Measurements from ENCODE around the gene LSS. TPM values are rescaled to one million over a fixed set of nuclear protein-coding genes. Genes with fewer than 3 reads are reported as not detected.

Gene LSS
- total RNA-seq, 1 experiment from 2014 or later, result 45.7 TPM

GRCh38 chr21:46273341-46273740, 44.8 kb upstream of the LSS start:
- intact Hi-C loops (cut with micrococcal nuclease), result no loop called here
- Histone ChIP-seq H3K9ac (ENCODE audit: low read length) (no peak overlapping the region), H3F3A (ENCODE audit: low read length, unreplicated experiment) (peaks cover 7% of the 10 kb centered on the region), H3K4me1 (ENCODE audit: insufficient read depth, low read length) (peaks cover 18% of the 10 kb centered on the region), H3K79me2 (ENCODE audit: low read length) (no peaks in the 10 kb centered on the region), H3K4me3 (ENCODE audit: low read length) (no peak overlapping the region), H3K27ac (ENCODE audit: low read length) (no peak overlapping the region), H3K9me3 (ENCODE audit: low read length) (no peaks in the 10 kb centered on the region), H3K36me3 (ENCODE audit: low read depth, low read length) (peaks cover 59% of the 10 kb centered on the region), H2AFZ (ENCODE audit: low read length) (no peak overlapping the region), H4K20me1 (ENCODE audit: low read length) (peaks cover 16% of the 10 kb centered on the region), H3K4me2 (ENCODE audit: low read length) (no peak overlapping the region), H3K27me3 (ENCODE audit: low read length) (no peaks in the 10 kb centered on the region), H3K9me2 (replicated peaks; ENCODE audit: low read length) (no peaks in the 10 kb centered on the region)
- no peak for DNase-seq
- BruUV-seq (replicated peaks), result no TSS peak
- no peak for ATAC-seq
- ChIA-PET CTCF (no interaction called here), POLR2A (ENCODE audit: unreplicated experiment) (no interaction called here)
- TF ChIP-seq EZH2phosphoT487 (IDR thresholded peaks at IDR 0.05; ENCODE audit: borderline replicate concordance, low read length) (no peak), CTCF (conservative IDR thresholded peaks at IDR 0.05; ENCODE audit: low read depth, low read length) (no peak), EZH2 (IDR thresholded peaks at IDR 0.05; ENCODE audit: low read length, unreplicated experiment) (no peak)

- no peak overlapping the region for H2AFZ ChIP-seq (ENCODE audit: low read length)
- H4K20me1 ChIP-seq (ENCODE audit: low read length), result peaks cover 19% of the 10 kb centered on the region
- no peaks in the 10 kb centered on the region for H3K9me2 ChIP-seq (replicated peaks; ENCODE audit: low read length)
- no peaks in the 10 kb centered on the region for H3K27me3 ChIP-seq (ENCODE audit: low read length)
- H3K79me2 ChIP-seq (ENCODE audit: low read length), result no peaks in the 10 kb centered on the region
- H3K36me3 ChIP-seq (ENCODE audit: low read depth, low read length), result peaks cover 68% of the 10 kb centered on the region
- DNase-seq, result peak; percentile 97
- peak; percentile 99 for ATAC-seq
- TF ChIP-seq CTCF (conservative IDR thresholded peaks at IDR 0.05; ENCODE audit: low read depth, low read length) (no peak; the same call in 1 of the 2 replicates), EZH2phosphoT487 (IDR thresholded peaks at IDR 0.05; ENCODE audit: borderline replicate concordance, low read length) (peak; percentile 100)
- no peak overlapping the region for H3K4me3 ChIP-seq (ENCODE audit: low read length)
- peaks cover 7% of the 10 kb centered on the region for H3F3A ChIP-seq (ENCODE audit: low read length, unreplicated experiment)
- peak overlapping the region; percentile 44; the same call in 1 of the 2 replicates for H3K4me2 ChIP-seq (ENCODE audit: low read length)
- TSS peak; percentile 11 for BruUV-seq (replicated peaks)
- H3K9me3 ChIP-seq (ENCODE audit: low read length), result no peaks in the 10 kb centered on the region
- peaks cover 18% of the 10 kb centered on the region for H3K4me1 ChIP-seq (ENCODE audit: insufficient read depth, low read length)
- no peak overlapping the region for H3K9ac ChIP-seq (ENCODE audit: low read length)
- ChIA-PET CTCF (no interaction called here), POLR2A (ENCODE audit: unreplicated experiment) (no interaction called here)
- H3K27ac ChIP-seq (ENCODE audit: low read length), result no peak overlapping the region
- intact Hi-C loops (cut with micrococcal nuclease), result loop anchor here (1.0 to 10.0 kb wide), 2 partner anchors 15 to 55 kb away; partner anchors contain the start of genes C21orf58 and PCNT
Observed at GRCh38 chr21:46269466-46269865, 40.9 kb upstream of the LSS start.

- Histone ChIP-seq H3K9ac (ENCODE audit: low read length) (no peak overlapping the region), H3K27me3 (ENCODE audit: low read length) (no peaks in the 10 kb centered on the region), H3K27ac (ENCODE audit: low read length) (no peak overlapping the region), H2AFZ (ENCODE audit: low read length) (no peak overlapping the region), H3K79me2 (ENCODE audit: low read length) (no peaks in the 10 kb centered on the region), H4K20me1 (ENCODE audit: low read length) (peaks cover 23% of the 10 kb centered on the region), H3K4me2 (ENCODE audit: low read length) (no peak overlapping the region), H3K9me3 (ENCODE audit: low read length) (no peaks in the 10 kb centered on the region), H3K4me3 (ENCODE audit: low read length) (no peak overlapping the region), H3K9me2 (replicated peaks; ENCODE audit: low read length) (no peaks in the 10 kb centered on the region), H3K4me1 (ENCODE audit: insufficient read depth, low read length) (peaks cover 18% of the 10 kb centered on the region), H3F3A (ENCODE audit: low read length, unreplicated experiment) (peaks cover 7% of the 10 kb centered on the region), H3K36me3 (ENCODE audit: low read depth, low read length) (peaks cover 65% of the 10 kb centered on the region)
- POLR2A ChIA-PET (ENCODE audit: unreplicated experiment), result no interaction called here
- DNase-seq, result no peak
- ATAC-seq, result no peak
- TF ChIP-seq EZH2 (IDR thresholded peaks at IDR 0.05; ENCODE audit: low read length, unreplicated experiment) (no peak), EZH2phosphoT487 (IDR thresholded peaks at IDR 0.05; ENCODE audit: borderline replicate concordance, low read length) (no peak), CTCF (conservative IDR thresholded peaks at IDR 0.05; ENCODE audit: low read depth, low read length) (no peak)
- intact Hi-C loops (cut with micrococcal nuclease), result loop anchor here (10.0 kb wide), 1 partner anchor 56 kb away; the partner anchor contains the start of genes C21orf58 and PCNT
- CTCF ChIA-PET, result no interaction called here
- no TSS peak for BruUV-seq (replicated peaks)
Observed at GRCh38 chr21:46268371-46268770, 39.8 kb upstream of the LSS start.
